SU-DHL-6 (cell line): ENCODE results near the gene FRAT1.

Experiments used
- H2AFZ ChIP-seq: fragments of 200-600 bp; sonication (generic); 2 replicates; pipeline ENCODE4 v1.6.1; 2014; ENCODE audit warnings: low read depth, mild to moderate bottlenecking, moderate library complexity, mixed read lengths, antibody characterized with exemption, low read length; ENCODE audit not compliant: severe bottlenecking
- H3F3A ChIP-seq: fragments of 200-600 bp; shearing (Covaris generic); 2 replicates; pipeline ENCODE4 v1.6.0; 2016; ENCODE audit warnings: antibody characterized with exemption, mild to moderate bottlenecking; ENCODE audit not compliant: insufficient read depth
- H3K27ac ChIP-seq: fragments of 200-600 bp; sonication (generic); 2 replicates; pipeline ENCODE4 v1.5.1; 2016; ENCODE audit warnings: low read depth, mild to moderate bottlenecking, low read length, moderate library complexity, mixed read lengths
- H3K27me3 ChIP-seq: fragments of 200-600 bp; sonication (generic), shearing (Covaris generic); 2 replicates; pipeline ENCODE4 v1.6.0; 2014; ENCODE audit warnings: mild to moderate bottlenecking, low read length
- H3K36me3 ChIP-seq: fragments of 200-600 bp; sonication (generic); 2 replicates; pipeline ENCODE4 v1.6.1; 2014; ENCODE audit warnings: mild to moderate bottlenecking, low read length, mixed read lengths
- H3K4me2 ChIP-seq: fragments of 300-600, 200-600 bp; shearing (Covaris generic), sonication (generic); 2 replicates; pipeline ENCODE4 v1.6.0; 2014; ENCODE audit warnings: low read length, low read depth, mild to moderate bottlenecking; ENCODE audit not compliant: poor library complexity, severe bottlenecking
- H3K4me3 ChIP-seq: fragments of 200-600 bp; sonication (generic); 2 replicates; pipeline ENCODE4 v1.5.1; 2014; ENCODE audit warnings: antibody characterized with exemption, low read length, mild to moderate bottlenecking, mixed read lengths; ENCODE audit not compliant: insufficient read depth, poor library complexity, severe bottlenecking
- H3K79me2 ChIP-seq: fragments of 200-600 bp; sonication (generic); 2 replicates; pipeline ENCODE4 v1.6.1; 2014; ENCODE audit warnings: mild to moderate bottlenecking, low read length, moderate library complexity; ENCODE audit not compliant: insufficient read depth
- H3K9ac ChIP-seq: fragments of 200-600 bp; sonication (generic); 2 replicates; pipeline ENCODE4 v1.7.0; 2014; ENCODE audit warnings: mild to moderate bottlenecking, low read length
- H3K9me2 ChIP-seq: fragments of 200-600 bp; sonication (generic); replicated peaks from 2 replicates; pipeline ENCODE4 v1.6.1; 2014; ENCODE audit warnings: low read length; ENCODE audit not compliant: insufficient read depth
- H3K9me3 ChIP-seq: fragments of 200-600 bp; sonication (generic); 2 replicates; pipeline ENCODE4 v1.6.1; 2014; ENCODE audit warnings: low read length, mixed read lengths; ENCODE audit not compliant: insufficient read depth
- H4K20me1 ChIP-seq: fragments of 200-600 bp; sonication (generic); 2 replicates; pipeline ENCODE4 v1.6.1; 2014; ENCODE audit warnings: low read depth, mild to moderate bottlenecking, antibody characterized with exemption, low read length, moderate library complexity, mixed read lengths
- CTCF ChIP-seq: fragments of 200-600 bp; sonication (generic); IDR thresholded peaks from one replicate; pipeline ENCODE4 v1.5.1; 2017; ENCODE audit warnings: antibody characterized with exemption, mild to moderate bottlenecking, low read length, moderate library complexity; ENCODE audit not compliant: insufficient read depth, poor library complexity, severe bottlenecking
- EZH2phosphoT487 ChIP-seq: fragments of 200-600 bp; sonication (generic), shearing (Covaris generic); conservative IDR thresholded peaks from 2 replicates; pipeline ENCODE4 v1.6.1; 2018; ENCODE audit warnings: mild to moderate bottlenecking, antibody characterized with exemption, low read length, moderate library complexity, mixed read lengths

Gene FRAT1

GRCh38 chr10:97307441-97307840 is 11.6 kb upstream of the FRAT1 start:
- H3K9me2 ChIP-seq, result no peaks in the 10 kb centered on the region
- H3K9me3 ChIP-seq, result no peaks in the 10 kb centered on the region
- H3K4me3 ChIP-seq, result no peak overlapping the region
- H3K27me3 ChIP-seq, result no peaks in the 10 kb centered on the region
- TF ChIP-seq EZH2phosphoT487, result no peak
- no peak for TF ChIP-seq CTCF
- H3K36me3 ChIP-seq, result no peaks in the 10 kb centered on the region
- no peak overlapping the region for H3K9ac ChIP-seq
- H2AFZ ChIP-seq, result no peak overlapping the region
- H4K20me1 ChIP-seq, result no peaks in the 10 kb centered on the region
- no peak overlapping the region for H3K27ac ChIP-seq
- no peaks in the 10 kb centered on the region for H3K79me2 ChIP-seq
- no peak overlapping the region for H3K4me2 ChIP-seq
- H3F3A ChIP-seq, result no peaks in the 10 kb centered on the region

GRCh38 chr10:97307866-97308780 is 10.9 kb upstream of the FRAT1 start:
- Histone ChIP-seq H3K27ac (no peak overlapping the region), H3K4me2 (no peak overlapping the region), H3K9me2 (no peaks in the 10 kb centered on the region), H3K27me3 (no peaks in the 10 kb centered on the region), H3K79me2 (no peaks in the 10 kb centered on the region), H3K9me3 (no peaks in the 10 kb centered on the region), H2AFZ (no peak overlapping the region), H3K9ac (no peak overlapping the region), H4K20me1 (no peaks in the 10 kb centered on the region), H3K36me3 (no peaks in the 10 kb centered on the region), H3K4me3 (no peak overlapping the region), H3F3A (no peaks in the 10 kb centered on the region)
- TF ChIP-seq EZH2phosphoT487, result no peak
- TF ChIP-seq CTCF, result no peak

- Histone ChIP-seq H3K4me3 (no peak overlapping the region), H3K9me2 (no peaks in the 10 kb centered on the region), H2AFZ (no peak overlapping the region), H3K27ac (no peak overlapping the region), H3K9ac (no peak overlapping the region), H3K9me3 (no peaks in the 10 kb centered on the region), H3F3A (no peaks in the 10 kb centered on the region), H3K79me2 (no peaks in the 10 kb centered on the region), H3K4me2 (no peak overlapping the region), H4K20me1 (no peaks in the 10 kb centered on the region), H3K36me3 (no peaks in the 10 kb centered on the region), H3K27me3 (no peaks in the 10 kb centered on the region)
- no peak for TF ChIP-seq EZH2phosphoT487
- no peak for TF ChIP-seq CTCF
These were observed 7.9 kb upstream of the FRAT1 start for GRCh38 chr10:97311111-97311626.
